WTC11 (cell line): ENCODE results near the gene TCP1. TPM values are rescaled to one million over a fixed set of nuclear protein-coding genes. Genes with fewer than 3 reads are reported as not detected.

ENCODE experiments used
- ATAC-seq: fragments of 200-7000 bp; cut with Tn5 transposase; 2 replicates; pipeline ENCODE4 v1.10.0; 2021; ENCODE audit warnings: mild to moderate bottlenecking, moderate library complexity
- CTCF ChIA-PET: fragments of 300-600 bp; sonication (Branson Sonifier 250); formaldehyde crosslinking; loops from one replicate; lab custom pipeline; 2021; ENCODE audit warnings: antibody characterized with exemption; lab: Charles Lee
- POLR2A ChIA-PET: fragments of 350-600 bp; sonication (Branson Sonifier 250); formaldehyde crosslinking; loops from one replicate; lab custom pipeline; 2021; ENCODE audit warnings: antibody characterized with exemption; lab: Charles Lee
- DNase-seq: peaks from one replicate; pipeline ENCODE4 v3.0.0; 2021; ENCODE audit warnings: low spot score
- H3K27ac Mint-ChIP-seq: 2 replicates; pipeline ENCODE4 v1.8.0; 2021; ENCODE audit warnings: mixed read lengths
- H3K27me3 Mint-ChIP-seq: 2 replicates; pipeline ENCODE4 v1.8.0; 2021; ENCODE audit warnings: low read depth, mild to moderate bottlenecking, moderate library complexity, mixed read lengths
- H3K36me3 Mint-ChIP-seq: 2 replicates; pipeline ENCODE4 v1.8.0; 2021; ENCODE audit warnings: mixed read lengths
- H3K4me1 Mint-ChIP-seq: 2 replicates; pipeline ENCODE4 v1.8.0; 2022; ENCODE audit warnings: mixed read lengths
- H3K4me3 Mint-ChIP-seq: 2 replicates; pipeline ENCODE4 v1.8.0; 2021; ENCODE audit warnings: mild to moderate bottlenecking, moderate library complexity, mixed read lengths
- H3K9me3 Mint-ChIP-seq: 2 replicates; pipeline ENCODE4 v1.8.0; 2021; ENCODE audit warnings: mixed read lengths
- AFF4 ChIP-seq: sonication (generic); formaldehyde crosslinking; IDR thresholded peaks from 2 replicates; pipeline ENCODE4 v1.8.1; 2023; ENCODE audit warnings: mild to moderate bottlenecking, missing genetic modification reagents, borderline replicate concordance
- CBFB ChIP-seq: sonication (generic); formaldehyde crosslinking; IDR thresholded peaks from 2 replicates; pipeline ENCODE4 v1.8.1; 2022; ENCODE audit warnings: mild to moderate bottlenecking, low read depth, missing genetic modification reagents
- CREB1 ChIP-seq: sonication (generic); formaldehyde crosslinking; IDR thresholded peaks from 2 replicates; pipeline ENCODE4 v1.8.0; 2023; ENCODE audit warnings: mild to moderate bottlenecking, missing genetic modification reagents
- GTF2I ChIP-seq: fragments of 250-450 bp; sonication (Bioruptor Pico); conservative IDR thresholded peaks from 2 replicates; pipeline ENCODE4 v1.4.0; 2021; ENCODE audit warnings: mild to moderate bottlenecking
- JAZF1 ChIP-seq: fragments of 250-450 bp; sonication (Bioruptor Pico); IDR thresholded peaks from 2 replicates; pipeline ENCODE4 v1.9.0; 2021; ENCODE audit warnings: moderate library complexity, mild to moderate bottlenecking, inconsistent platforms
- NFATC4 ChIP-seq: fragments of 250-450 bp; sonication (Bioruptor Pico); IDR thresholded peaks from 2 replicates; pipeline ENCODE4 v1.9.0; 2021; ENCODE audit warnings: mild to moderate bottlenecking
- NFYB ChIP-seq: sonication (generic); formaldehyde crosslinking; conservative IDR thresholded peaks from 2 replicates; pipeline ENCODE4 v1.8.0; 2022; ENCODE audit warnings: low read depth, missing genetic modification reagents
- PREB ChIP-seq: sonication (generic); formaldehyde crosslinking; IDR thresholded peaks from 2 replicates; pipeline ENCODE4 v1.8.1; 2022; ENCODE audit warnings: mild to moderate bottlenecking, missing genetic modification reagents, moderate library complexity, borderline replicate concordance
- TCF7 ChIP-seq: sonication (generic); formaldehyde crosslinking; IDR thresholded peaks from 2 replicates; pipeline ENCODE4 v1.8.0; 2022; ENCODE audit warnings: mild to moderate bottlenecking, low read depth, missing genetic modification reagents, moderate library complexity
- ZNF263 ChIP-seq: sonication (generic); formaldehyde crosslinking; IDR thresholded peaks from 2 replicates; pipeline ENCODE4 v1.8.1; 2022; ENCODE audit warnings: low read depth, mild to moderate bottlenecking, moderate library complexity, missing genetic modification reagents
- ZNF423 ChIP-seq: fragments of 250-450 bp; sonication (Bioruptor Pico); IDR thresholded peaks from 2 replicates; pipeline ENCODE4 v2.1.2; 2022; ENCODE audit warnings: mild to moderate bottlenecking, moderate library complexity
- ZSCAN18 ChIP-seq: fragments of 250-450 bp; sonication (Bioruptor Pico); IDR thresholded peaks from 2 replicates; pipeline ENCODE4 v2.1.2; 2022; ENCODE audit warnings: mild to moderate bottlenecking, moderate library complexity
- total RNA-seq: library from RNA; stranded (reverse); gene quantifications from 3 replicates; pipeline ENCODE4 v1.2.3, GENCODE V29; 2021
- TF ChIP-seq, protein P1 (sequence below): sonication (generic); formaldehyde crosslinking; IDR thresholded peaks from 2 replicates; pipeline ENCODE4 v1.8.1; 2023; ENCODE audit warnings: mild to moderate bottlenecking, missing genetic modification reagents, moderate library complexity

The TCP1 gene
- total RNA-seq, 1 experiment from 2014 or later: 388 TPM

DNA sequence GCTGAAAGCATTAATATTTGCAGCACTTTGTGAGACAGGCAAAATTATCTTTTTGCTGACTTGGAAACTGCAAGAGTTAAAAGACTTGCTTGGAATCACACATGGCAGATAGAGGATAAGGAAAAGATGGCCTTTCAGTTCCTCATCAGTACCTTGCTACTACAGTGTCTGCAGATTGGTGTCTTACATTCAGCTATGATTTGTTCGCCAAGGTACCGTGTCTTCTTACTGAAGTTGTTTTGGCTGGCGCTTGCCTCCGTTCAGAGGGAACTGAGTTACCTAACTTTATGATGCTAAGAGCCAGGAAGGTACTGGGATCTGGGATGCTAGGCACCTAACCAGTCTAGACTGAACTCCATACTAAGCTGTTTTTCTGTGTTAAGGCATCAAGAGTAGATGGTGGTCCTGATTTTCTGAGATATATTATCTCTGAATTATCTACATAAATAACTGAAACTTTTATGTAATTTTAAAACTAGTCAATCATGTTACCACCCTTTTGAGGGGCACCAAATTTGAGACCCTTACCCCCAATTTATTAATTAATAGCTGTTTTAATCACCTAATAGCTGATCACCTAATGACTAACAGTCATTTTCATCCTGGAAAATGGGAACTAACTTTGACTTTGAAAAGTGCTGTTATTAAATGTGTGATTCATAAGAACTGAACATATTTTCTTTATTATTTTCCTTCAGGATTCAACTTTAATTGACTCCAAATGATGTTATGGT, 59.6 kb downstream of the TCP1 start:
- CTCF ChIA-PET: interaction anchor here (0.6 kb wide), 1 partner anchor 11 kb away, joined by 4 read pairs; no protein-coding TSS in a partner anchor
- Mint-ChIP-seq H3K36me3 (peaks cover 9% of the 10 kb centered on the region), H3K27me3 (no peaks in the 10 kb centered on the region), H3K9me3 (no peaks in the 10 kb centered on the region), H3K4me3 (peak overlapping the region; percentile 89), H3K4me1 (peaks cover 37% of the 10 kb centered on the region), H3K27ac (peak overlapping the region; percentile 82)
- POLR2A ChIA-PET: interaction anchor here (0.6 to 1.7 kb wide), 3 partner anchors 31 to 60 kb away, joined by 3 to 5 read pairs (median 3); partner anchors contain the start of genes MRPL18 and TCP1
- DNase-seq (no peak), ATAC-seq (no peak)
- TF ChIP-seq TCF7 (no peak), JAZF1 (CRISPR knock-in tag) (no peak), ZNF423 (CRISPR knock-in tag) (no peak), AFF4 (CRISPR knock-in tag) (no peak), PREB (CRISPR knock-in tag) (no peak), NFATC4 (CRISPR knock-in tag) (no peak), ZNF263 (CRISPR knock-in tag) (no peak), NFYB (no peak)

DNA sequence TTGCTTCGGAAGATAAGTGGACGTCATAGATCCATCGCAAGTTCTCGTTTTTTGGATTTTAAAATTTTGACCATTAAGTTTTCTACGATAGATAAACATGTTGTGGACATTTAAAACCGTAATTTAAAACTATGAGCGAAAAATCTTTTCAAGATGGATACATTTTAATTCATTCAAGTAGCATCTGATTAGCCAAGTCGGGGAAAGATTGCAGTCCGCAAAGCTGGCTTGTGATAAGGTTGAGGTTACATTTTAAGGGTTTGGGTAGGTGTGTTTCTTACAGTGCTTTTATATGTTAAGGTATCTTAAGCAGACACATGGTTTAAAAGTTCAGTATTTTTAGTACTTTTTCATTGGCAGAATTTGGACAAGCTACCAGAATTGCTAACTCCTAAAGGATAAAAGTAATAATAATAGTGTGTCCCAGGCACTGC, 60.9 kb downstream of the TCP1 start:
- DNase-seq (no peak), ATAC-seq (no peak)
- CTCF ChIA-PET: no interaction called here
- no peaks in the 10 kb centered on the region for H3K9me3 Mint-ChIP-seq
- TF ChIP-seq GTF2I (CRISPR knock-in tag): no peak
- no peak for TF ChIP-seq ZSCAN18
- TF ChIP-seq JAZF1 (CRISPR knock-in tag): no peak
- TF ChIP-seq CREB1 (CRISPR knock-in tag): no peak
- no peak for TF ChIP-seq CBFB (CRISPR knock-in tag)
- TF ChIP-seq, protein P1, sequence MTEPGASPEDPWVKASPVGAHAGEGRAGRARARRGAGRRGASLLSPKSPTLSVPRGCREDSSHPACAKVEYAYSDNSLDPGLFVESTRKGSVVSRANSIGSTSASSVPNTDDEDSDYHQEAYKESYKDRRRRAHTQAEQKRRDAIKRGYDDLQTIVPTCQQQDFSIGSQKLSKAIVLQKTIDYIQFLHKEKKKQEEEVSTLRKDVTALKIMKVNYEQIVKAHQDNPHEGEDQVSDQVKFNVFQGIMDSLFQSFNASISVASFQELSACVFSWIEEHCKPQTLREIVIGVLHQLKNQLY (CRISPR knock-in tag): no peak
- H3K36me3 Mint-ChIP-seq: peaks cover 12% of the 10 kb centered on the region
- no peaks in the 10 kb centered on the region for H3K27me3 Mint-ChIP-seq
- H3K27ac Mint-ChIP-seq: peak overlapping the region; percentile 92
- POLR2A ChIA-PET: interaction anchor here (0.9 to 1.7 kb wide), 2 partner anchors 35 to 61 kb away, joined by 3 to 5 read pairs; partner anchors contain the start of genes MRPL18 and TCP1
- peak overlapping the region; percentile 89 for H3K4me3 Mint-ChIP-seq
- peaks cover 32% of the 10 kb centered on the region for H3K4me1 Mint-ChIP-seq

Other genes starting within 250 kb of the TCP1 start
- gene SOD2, start 96.4 kb downstream of the TCP1 start, total RNA-seq: 79.8 to 86.3 TPM (median 82.6 TPM) in 3 replicates
- 88.8 to 92.7 TPM (median 91.9 TPM) in 3 replicates for gene WTAP, start 62.1 kb downstream of the TCP1 start, total RNA-seq
- gene ACAT2, start 27.6 kb downstream of the TCP1 start, total RNA-seq: 96.1 to 138 TPM (median 98.7 TPM) in 3 replicates
- 81.8 to 95.2 TPM (median 83.0 TPM) in 3 replicates for gene MRPL18, start 865 bp upstream of the TCP1 start, total RNA-seq
- gene PNLDC1, start 10.7 kb upstream of the TCP1 start, total RNA-seq: 0.16 to 0.39 TPM (median 0.34 TPM) in 3 replicates
- gene MAS1, start 101.4 kb upstream of the TCP1 start, total RNA-seq: 0.53 to 0.68 TPM (median 0.62 TPM) in 3 replicates
- gene IGF2R, start 179.5 kb upstream of the TCP1 start, total RNA-seq: 59.4 to 75.3 TPM (median 62.3 TPM) in 3 replicates